ENCODE results near the gene NR1D2.
"Not testable (repeated sequence)": the region's sequence is repeated elsewhere in the genome, so short reads cannot be mapped to it uniquely, and the experiment has no call there.

NR1D2 gene

GRCh38 chr3:24004171-24004938, 59.3 kb downstream of the NR1D2 start:
- DNase-seq (ENCODE audit: low read depth) = no peak

DNA sequence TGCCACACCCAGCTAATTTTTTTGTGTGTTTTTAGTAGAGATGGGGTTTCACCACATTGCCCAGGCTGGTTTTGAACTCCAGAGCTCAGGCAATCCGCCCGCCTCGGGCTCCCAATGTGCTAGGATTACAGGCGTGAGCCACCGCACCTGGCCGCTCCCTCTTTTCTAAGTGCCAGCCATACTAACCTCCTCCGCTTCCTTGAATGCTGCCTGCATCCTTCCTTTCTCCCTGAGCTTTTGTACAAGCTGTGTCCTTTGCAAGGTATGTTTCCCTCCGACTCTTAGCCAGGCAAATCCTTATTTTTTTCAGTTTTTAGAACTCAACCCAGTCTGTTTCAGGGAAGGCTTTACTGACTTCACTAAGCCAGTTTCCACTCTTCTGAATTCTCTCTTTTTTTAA, 60.6 kb downstream of the NR1D2 start:
- no peak for DNase-seq (ENCODE audit: low read depth)

- DNase-seq (ENCODE audit: low read depth) = not testable (repeated sequence)
These were observed 65.7 kb downstream of the NR1D2 start for GRCh38 chr3:24010834-24011233.

DNA sequence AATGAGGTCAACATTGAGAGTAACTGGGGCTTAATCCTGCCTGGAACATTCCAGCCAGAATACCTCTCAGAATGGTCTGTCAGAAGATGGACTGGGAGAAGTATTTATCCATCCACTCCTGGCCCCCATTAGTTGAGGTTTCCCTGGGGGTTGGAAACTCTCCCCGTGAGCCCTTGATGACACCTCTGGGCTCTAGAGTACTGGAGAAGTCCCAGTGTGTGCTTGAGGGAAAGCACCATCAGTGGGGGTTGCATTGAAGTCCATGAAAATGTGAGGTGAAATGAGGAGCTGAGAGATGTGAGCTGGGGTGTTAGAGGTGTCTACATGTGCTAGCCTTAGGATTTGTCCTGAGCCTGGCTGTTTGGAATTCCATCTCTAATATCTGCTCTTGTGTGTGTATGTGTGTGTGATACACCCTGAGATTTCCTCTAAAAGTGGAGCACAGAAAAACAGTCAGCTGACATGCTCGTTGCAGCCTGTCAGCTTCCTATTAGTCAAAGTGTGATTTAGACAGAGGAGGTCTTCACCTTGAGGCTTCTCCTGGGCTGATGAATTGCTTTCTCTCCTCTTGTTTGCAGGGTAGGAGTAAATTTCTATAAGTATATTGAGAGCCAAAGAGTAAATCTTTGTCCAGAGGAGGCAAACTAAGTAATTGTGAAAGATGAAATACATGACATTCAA, 67.6 kb downstream of the NR1D2 start:
- no peak for DNase-seq (ENCODE audit: low read depth)

- no peak for DNase-seq (ENCODE audit: low read depth)
These were observed 72.2 kb downstream of the NR1D2 start for GRCh38 chr3:24017305-24017704.

GRCh38 chr3:24018784-24019570, 73.9 kb downstream of the NR1D2 start:
- no peak for DNase-seq (ENCODE audit: low read depth)

DNA sequence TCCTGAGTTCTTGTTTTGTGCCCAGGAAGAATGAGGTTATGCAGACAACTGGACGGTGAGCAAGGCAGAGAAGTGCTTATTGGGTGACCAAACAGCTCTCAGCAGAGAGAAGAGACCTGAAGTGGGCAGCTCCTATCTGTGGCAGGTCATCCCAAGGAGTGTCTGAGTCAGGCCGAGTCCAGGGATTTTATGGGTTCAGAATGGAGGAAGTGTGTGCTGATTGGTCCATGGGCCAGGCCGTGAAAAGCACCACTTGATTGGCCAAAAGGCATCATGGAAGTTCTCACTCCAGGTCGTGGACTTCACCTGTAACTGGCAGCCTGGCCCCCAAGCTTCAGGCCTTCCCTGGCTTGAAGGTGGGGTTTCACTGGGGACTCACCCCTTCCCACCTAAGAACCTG, 74.5 kb downstream of the NR1D2 start:
- no peak for DNase-seq (ENCODE audit: low read depth)

DNA sequence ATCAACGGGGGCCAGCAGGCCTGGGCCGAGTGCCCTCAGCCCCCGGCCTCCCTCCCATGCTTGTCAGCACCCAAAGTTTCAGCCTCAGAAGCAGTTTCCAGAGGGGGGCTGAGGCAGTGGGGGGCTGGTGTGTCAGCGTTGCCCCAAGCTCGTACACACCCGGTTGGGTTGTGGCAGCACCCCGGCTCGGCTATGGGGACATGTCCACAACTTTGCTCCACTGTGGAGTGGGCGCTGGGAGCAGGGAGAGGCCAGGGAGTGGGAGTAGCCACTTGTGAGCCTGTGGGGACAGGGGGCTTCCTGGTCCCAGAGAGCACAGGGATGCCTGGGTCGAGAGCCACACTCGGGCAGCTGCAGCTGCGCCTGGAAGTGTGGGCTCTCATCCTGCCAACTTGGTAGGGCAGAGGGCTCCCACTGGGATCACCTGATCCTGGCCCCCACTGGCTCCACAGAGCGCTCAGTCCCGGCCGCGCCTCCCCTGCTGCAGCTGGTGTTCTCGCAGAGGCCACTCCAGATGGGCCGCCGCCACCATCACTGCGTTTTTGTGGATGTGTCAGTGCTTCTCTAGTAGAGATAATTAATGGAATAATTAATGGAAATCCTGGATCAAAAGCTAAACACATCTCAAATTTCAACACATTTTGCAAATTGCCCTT, 75.1 kb downstream of the NR1D2 start:
- no peak for DNase-seq (ENCODE audit: low read depth)

DNA sequence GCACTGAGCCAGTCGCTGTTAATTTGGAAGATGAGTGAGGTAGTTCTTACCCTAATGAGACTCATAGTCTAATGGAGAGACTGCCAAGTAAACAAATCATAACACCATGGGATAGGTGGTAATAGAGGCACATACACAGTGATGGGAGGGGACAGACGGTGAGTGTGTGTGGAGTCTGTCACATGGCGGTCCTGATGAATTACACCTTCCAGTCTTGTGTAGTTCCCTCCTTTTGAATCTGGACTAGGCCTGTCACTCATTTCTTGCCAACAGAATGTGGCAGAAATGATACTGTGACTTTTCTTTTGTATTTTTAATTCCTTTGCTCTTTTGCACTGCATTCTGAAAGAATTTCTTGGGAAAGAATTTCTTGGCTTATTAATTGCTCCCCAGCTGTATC, 78.1 kb downstream of the NR1D2 start:
- DNase-seq (ENCODE audit: low read depth) = no peak

DNA sequence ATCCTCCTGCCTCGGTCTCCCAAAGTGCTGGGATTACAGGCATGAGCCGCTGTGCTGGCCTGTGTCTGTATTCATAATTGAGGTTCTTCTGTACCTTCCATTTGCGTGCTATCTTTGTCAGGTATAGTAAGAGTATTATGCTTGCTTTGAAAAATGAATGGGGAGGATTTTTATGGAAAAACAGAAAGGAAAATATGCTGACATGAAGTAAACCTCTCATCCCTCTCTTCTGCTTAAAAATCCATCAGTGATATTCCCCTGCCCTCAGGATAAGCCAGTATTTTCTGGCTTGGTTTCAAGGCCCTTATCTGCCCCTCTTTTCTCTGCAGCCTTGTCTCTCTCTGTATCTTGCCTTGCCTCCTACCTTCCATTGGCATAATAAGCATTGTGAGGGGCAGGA, 80.7 kb downstream of the NR1D2 start:
- no peak for DNase-seq (ENCODE audit: low read depth)

GRCh38 chr3:24026665-24027064, 81.6 kb downstream of the NR1D2 start:
- not testable (repeated sequence) for DNase-seq (ENCODE audit: low read depth)

GRCh38 chr3:24027946-24028345, 82.9 kb downstream of the NR1D2 start:
- DNase-seq (ENCODE audit: low read depth) = no peak
